ENCODE data around the gene XRCC4. TPM values are rescaled to one million over a fixed set of nuclear protein-coding genes. Genes with fewer than 3 reads are reported as not detected.

The XRCC4 gene
- total RNA-seq, 2 experiments from 2014 or later: 12.8 to 12.9 TPM

DNA sequence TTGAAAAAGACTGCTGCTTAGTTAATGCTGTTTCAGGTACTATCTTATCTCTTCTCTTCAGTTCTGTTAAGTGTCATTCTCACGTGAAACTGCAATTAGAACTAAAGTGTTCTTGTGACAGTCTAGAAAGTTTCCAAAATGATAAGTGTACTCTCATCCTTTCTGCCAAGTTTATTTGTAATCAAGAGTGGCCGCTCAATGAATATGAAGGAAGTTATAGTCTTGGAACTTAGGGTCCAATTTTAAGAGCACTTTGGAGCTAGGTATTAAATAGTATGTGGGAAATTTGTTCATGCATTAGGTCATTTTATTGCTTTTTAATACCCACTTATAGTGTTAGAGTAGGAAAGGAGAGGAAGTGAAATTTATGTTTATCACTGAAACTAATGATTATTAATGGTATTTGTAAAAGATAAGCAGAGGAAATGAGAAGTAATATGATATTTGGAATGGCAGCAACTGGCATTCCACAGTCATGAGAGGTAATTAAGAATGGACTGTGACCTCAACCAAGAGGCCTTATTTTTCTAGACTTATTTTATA is 20.4 kb downstream of the XRCC4 start:
- no peak for DNase-seq
- H3K27ac Mint-ChIP-seq: no peak overlapping the region
- no peaks in the 10 kb centered on the region for H3K27me3 Mint-ChIP-seq
- intact Hi-C loops (cut with micrococcal nuclease): no loop called here
- no peak for ATAC-seq
- TF ChIP-seq, protein P1, sequence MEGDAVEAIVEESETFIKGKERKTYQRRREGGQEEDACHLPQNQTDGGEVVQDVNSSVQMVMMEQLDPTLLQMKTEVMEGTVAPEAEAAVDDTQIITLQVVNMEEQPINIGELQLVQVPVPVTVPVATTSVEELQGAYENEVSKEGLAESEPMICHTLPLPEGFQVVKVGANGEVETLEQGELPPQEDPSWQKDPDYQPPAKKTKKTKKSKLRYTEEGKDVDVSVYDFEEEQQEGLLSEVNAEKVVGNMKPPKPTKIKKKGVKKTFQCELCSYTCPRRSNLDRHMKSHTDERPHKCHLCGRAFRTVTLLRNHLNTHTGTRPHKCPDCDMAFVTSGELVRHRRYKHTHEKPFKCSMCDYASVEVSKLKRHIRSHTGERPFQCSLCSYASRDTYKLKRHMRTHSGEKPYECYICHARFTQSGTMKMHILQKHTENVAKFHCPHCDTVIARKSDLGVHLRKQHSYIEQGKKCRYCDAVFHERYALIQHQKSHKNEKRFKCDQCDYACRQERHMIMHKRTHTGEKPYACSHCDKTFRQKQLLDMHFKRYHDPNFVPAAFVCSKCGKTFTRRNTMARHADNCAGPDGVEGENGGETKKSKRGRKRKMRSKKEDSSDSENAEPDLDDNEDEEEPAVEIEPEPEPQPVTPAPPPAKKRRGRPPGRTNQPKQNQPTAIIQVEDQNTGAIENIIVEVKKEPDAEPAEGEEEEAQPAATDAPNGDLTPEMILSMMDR (IDR thresholded peaks at IDR 0.05): no peak
- ChIA-PET POLR2A (no interaction called here), CTCF (no interaction called here)
- peaks cover 15% of the 10 kb centered on the region for H3K9me3 Mint-ChIP-seq
- no peak overlapping the region for H3K4me3 Mint-ChIP-seq
- H3K36me3 Mint-ChIP-seq (ENCODE audit: low read depth): peaks cover 16% of the 10 kb centered on the region
- peaks cover 10% of the 10 kb centered on the region for H3K4me1 Mint-ChIP-seq (ENCODE audit: low read depth)

DNA sequence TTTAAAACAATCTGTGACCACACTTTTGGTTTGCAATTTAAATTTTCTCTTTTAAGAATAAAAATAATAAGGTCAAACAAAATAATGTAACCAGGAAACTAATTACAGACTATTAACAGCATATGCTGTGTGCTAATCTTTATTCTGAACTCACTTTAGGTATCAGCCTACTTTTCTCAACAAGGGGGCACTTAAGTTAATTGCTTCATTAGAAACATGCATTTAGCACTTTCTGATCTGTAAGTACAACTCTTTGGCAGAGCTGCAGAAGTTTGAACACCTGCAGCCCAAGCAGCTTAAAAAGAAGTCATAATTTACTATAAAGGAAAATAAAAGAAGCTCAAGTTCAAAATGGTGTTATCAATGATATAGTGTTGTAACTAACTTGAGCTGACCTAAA is 21.7 kb downstream of the XRCC4 start:
- H3K9me3 Mint-ChIP-seq: peaks cover 7% of the 10 kb centered on the region
- H3K27ac Mint-ChIP-seq: no peak overlapping the region
- TF ChIP-seq, protein P1 (IDR thresholded peaks at IDR 0.05): no peak
- ATAC-seq: no peak
- peaks cover 4% of the 10 kb centered on the region for H3K4me1 Mint-ChIP-seq (ENCODE audit: low read depth)
- intact Hi-C loops (cut with micrococcal nuclease): no loop called here
- no peaks in the 10 kb centered on the region for H3K27me3 Mint-ChIP-seq
- no peak overlapping the region for H3K4me3 Mint-ChIP-seq
- peaks cover 6% of the 10 kb centered on the region for H3K36me3 Mint-ChIP-seq (ENCODE audit: low read depth)
- CTCF ChIA-PET: no interaction called here
- POLR2A ChIA-PET: no interaction called here
- no peak for DNase-seq

DNA sequence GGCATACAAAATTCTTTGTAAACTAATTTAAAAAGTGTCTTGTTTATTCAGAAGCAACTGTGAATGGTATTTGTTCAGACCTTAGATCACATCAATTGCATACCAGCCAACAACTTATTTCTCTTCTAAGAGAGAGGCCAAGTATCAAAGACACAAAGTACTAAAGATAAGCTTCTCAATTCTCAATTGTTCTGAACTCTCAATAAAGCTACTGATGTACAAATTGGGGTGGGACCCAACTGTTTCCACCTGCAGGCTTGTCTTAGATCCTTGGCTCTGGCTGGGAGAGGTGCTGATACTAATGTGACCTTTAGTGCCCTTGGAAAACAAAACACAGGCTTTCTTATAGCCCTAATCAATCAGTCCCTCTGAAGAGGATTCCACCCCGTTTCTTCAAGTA is 22.1 kb downstream of the XRCC4 start:
- intact Hi-C loops (cut with micrococcal nuclease): no loop called here
- TF ChIP-seq, protein P1 (IDR thresholded peaks at IDR 0.05): no peak
- no peaks in the 10 kb centered on the region for H3K27me3 Mint-ChIP-seq
- H3K9me3 Mint-ChIP-seq: peaks cover 5% of the 10 kb centered on the region
- ATAC-seq (no peak), DNase-seq (no peak)
- peaks cover 4% of the 10 kb centered on the region for H3K4me1 Mint-ChIP-seq (ENCODE audit: low read depth)
- ChIA-PET POLR2A (interaction anchor here (0.5 kb wide), 1 partner anchor 17 kb away, joined by 3 read pairs; no protein-coding TSS in a partner anchor), CTCF (no interaction called here)
- H3K27ac Mint-ChIP-seq: no peak overlapping the region
- peaks cover 3% of the 10 kb centered on the region for H3K36me3 Mint-ChIP-seq (ENCODE audit: low read depth)
- H3K4me3 Mint-ChIP-seq: no peak overlapping the region

DNA sequence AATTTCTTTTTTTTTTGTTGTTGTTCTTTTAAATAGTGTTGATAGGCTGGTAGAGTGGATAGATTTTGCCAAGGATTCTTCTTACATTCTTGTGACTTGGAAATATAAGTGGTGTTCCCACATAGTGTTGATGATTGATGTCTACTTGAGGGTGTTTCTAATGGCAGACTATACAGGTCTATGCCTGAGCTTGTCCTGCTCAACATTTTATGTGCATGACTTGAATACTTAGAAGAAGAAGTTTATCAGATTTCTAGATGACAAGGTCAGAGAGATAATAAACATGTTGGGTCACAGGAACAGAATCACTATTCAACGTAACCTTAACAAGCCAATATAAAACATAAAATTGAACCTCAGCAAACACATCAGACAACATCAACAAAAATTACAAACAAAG is 24.2 kb downstream of the XRCC4 start:
- ATAC-seq (no peak), DNase-seq (no peak)
- TF ChIP-seq, protein P1 (IDR thresholded peaks at IDR 0.05): no peak
- Mint-ChIP-seq H3K27ac (no peak overlapping the region), H3K4me1 (ENCODE audit: low read depth) (peaks cover 4% of the 10 kb centered on the region), H3K36me3 (ENCODE audit: low read depth) (no peaks in the 10 kb centered on the region), H3K9me3 (no peaks in the 10 kb centered on the region), H3K4me3 (no peak overlapping the region), H3K27me3 (no peaks in the 10 kb centered on the region)
- POLR2A ChIA-PET: no interaction called here
- intact Hi-C loops (cut with micrococcal nuclease): no loop called here
- CTCF ChIA-PET: no interaction called here

DNA sequence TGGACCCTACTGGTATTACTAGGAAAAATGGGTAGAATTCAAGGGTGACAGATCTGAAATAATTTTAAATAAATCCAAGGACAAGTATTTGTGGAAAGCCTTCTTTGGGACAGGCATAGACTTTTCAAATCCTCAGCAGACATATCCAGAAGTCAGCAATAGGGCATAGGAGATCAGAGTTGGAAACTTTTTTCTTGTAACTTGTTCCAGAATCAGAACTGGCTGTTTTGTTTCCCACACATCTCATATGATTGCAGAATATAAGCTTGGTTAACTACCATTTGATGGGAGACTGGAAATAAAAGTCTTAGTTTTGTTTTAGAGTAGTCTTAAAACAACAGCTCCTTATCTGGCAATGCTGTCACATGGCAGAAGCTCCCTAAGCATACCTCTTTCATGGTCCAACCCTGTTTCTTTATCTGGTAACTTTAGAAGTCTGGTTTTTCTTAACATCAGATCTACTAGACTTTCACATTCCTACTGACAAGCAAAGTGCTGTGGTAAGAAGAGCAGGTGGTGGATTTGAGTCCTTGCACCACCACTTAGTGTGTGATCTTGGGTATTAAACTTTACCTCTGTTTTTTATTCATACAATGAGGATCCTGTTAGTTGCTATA is 25.1 kb downstream of the XRCC4 start:
- DNase-seq: no peak
- Mint-ChIP-seq H3K4me1 (ENCODE audit: low read depth) (peaks cover 4% of the 10 kb centered on the region), H3K4me3 (no peak overlapping the region), H3K9me3 (no peaks in the 10 kb centered on the region), H3K36me3 (ENCODE audit: low read depth) (peaks cover 2% of the 10 kb centered on the region), H3K27me3 (no peaks in the 10 kb centered on the region), H3K27ac (no peak overlapping the region)
- TF ChIP-seq, protein P1 (IDR thresholded peaks at IDR 0.05): no peak
- intact Hi-C loops (cut with micrococcal nuclease): no loop called here
- ChIA-PET CTCF (no interaction called here), POLR2A (no interaction called here)
- ATAC-seq: no peak
